B cell (primary cell): ENCODE measurements around the gene SIL1. TPM values are rescaled to one million over a fixed set of nuclear protein-coding genes. Genes with fewer than 3 reads are reported as not detected.

ENCODE experiments used
- ATAC-seq: fragments of 200-7000 bp; cut with Tn5 transposase; one replicate; pipeline ENCODE4 v1.10.0; 2021; ENCODE audit warnings: low read depth, mild to moderate bottlenecking, moderate number of reproducible peaks, moderate library complexity
- CTCF ChIA-PET: fragments of 350-600 bp; sonication (Branson Sonifier 250); formaldehyde crosslinking; loops from one replicate; lab custom pipeline; 2021; ENCODE audit warnings: antibody characterized with exemption, inconsistent platforms; lab: Charles Lee
- POLR2A ChIA-PET: fragments of 350-600 bp; sonication (Branson Sonifier 250); formaldehyde crosslinking; loops from one replicate; lab custom pipeline; 2021; ENCODE audit warnings: antibody characterized with exemption; lab: Charles Lee
- DNase-seq: peaks from one replicate; pipeline ENCODE4 v3.0.0; 2013
- H2AFZ ChIP-seq: 2 replicates; pipeline ENCODE4 v1.6.1; 2012; ENCODE audit warnings: mild to moderate bottlenecking, low read depth, low read length; ENCODE audit not compliant: insufficient read depth, poor library complexity, severe bottlenecking
- H3K27ac ChIP-seq, 2 donors: 1 replicate in 1 of 2; 2 replicates in 1 of 2; pipeline ENCODE4 v1.5.1; 2012 to 2013; ENCODE audit warnings: low read length in 2 of 2, mild to moderate bottlenecking in 2 of 2, moderate library complexity in 1 of 2
- H3K27me3 ChIP-seq, 4 experiments: fragments of 200-600 bp in 1 of 4; sonication (generic) in 1 of 4; replicated peaks in 1 of 4; 1 replicate in 2 of 4; 2 replicates in 2 of 4; pipeline versions ENCODE4 v1.6.1 to v1.7.0; 2013 to 2016; ENCODE audit warnings: low read length in 3 of 4, mild to moderate bottlenecking in 2 of 4, mixed read lengths in 1 of 4, moderate library complexity in 1 of 4; ENCODE audit not compliant: insufficient read depth in 4 of 4, control insufficient read depth in 3 of 4; ENCODE audit errors: control extremely low read depth in 1 of 4
- H3K36me3 ChIP-seq, 2 experiments: replicated peaks in 1 of 2; 1 replicate in 1 of 2; 2 replicates in 1 of 2; pipeline versions ENCODE4 v1.6.1 to v1.7.1; 2013; ENCODE audit warnings: low read length in 1 of 2; ENCODE audit not compliant: insufficient read depth in 2 of 2, control insufficient read depth in 1 of 2; ENCODE audit errors: control extremely low read depth in 1 of 2, extremely low read depth in 1 of 2
- H3K4me1 ChIP-seq, 2 donors: fragments of 200-600 bp in 1 of 2; sonication (generic) in 1 of 2; 1 replicate in 1 of 2; 2 replicates in 1 of 2; pipeline versions ENCODE4 v1.5.1 to v1.6.1; 2013 to 2017; ENCODE audit warnings: low read length in 2 of 2; ENCODE audit not compliant: control insufficient read depth in 2 of 2, insufficient read depth in 2 of 2
- H3K4me2 ChIP-seq: replicated peaks from 2 replicates; pipeline ENCODE3; 2012; ENCODE audit warnings: mild to moderate bottlenecking, low read depth, low read length; ENCODE audit not compliant: poor library complexity, severe bottlenecking
- H3K4me3 ChIP-seq, 5 experiments: fragments of 200-600 bp in 1 of 5; sonication (generic) in 1 of 5; 1 replicate in 3 of 5; 2 replicates in 2 of 5; pipeline versions ENCODE4 v1.5.1 to v1.7.0; 2011 to 2016; ENCODE audit warnings: low read length in 4 of 5, mild to moderate bottlenecking in 4 of 5, low read depth in 2 of 5, control low read depth in 1 of 5, moderate library complexity in 1 of 5; ENCODE audit not compliant: insufficient read depth in 1 of 5; ENCODE audit errors: control extremely low read depth in 1 of 5, extremely low read depth in 1 of 5
- H3K79me2 ChIP-seq: fragments of 200-600 bp; sonication (generic); one replicate; pipeline ENCODE4 v1.6.0; 2016; ENCODE audit warnings: low read length; ENCODE audit not compliant: control insufficient read depth, insufficient read depth
- H3K9ac ChIP-seq: fragments of 200-600 bp; sonication (generic); 2 replicates; pipeline ENCODE4 v1.6.1; 2017; ENCODE audit warnings: mild to moderate bottlenecking, low read length, moderate library complexity
- H3K9me3 ChIP-seq, 3 donors: one replicate each; pipeline versions ENCODE4 v1.6.1 to v1.7.1; 2013; ENCODE audit warnings: low read length in 2 of 3; ENCODE audit not compliant: control insufficient read depth in 2 of 3, insufficient read depth in 1 of 3; ENCODE audit errors: control extremely low read depth in 1 of 3
- H4K20me1 ChIP-seq: 2 replicates; pipeline ENCODE4 v1.6.0; 2012; ENCODE audit warnings: mild to moderate bottlenecking, low read length; ENCODE audit not compliant: insufficient read depth, control insufficient read depth, poor library complexity, severe bottlenecking
- H3K27ac Mint-ChIP-seq: one replicate; pipeline ENCODE4 v1.8.0; 2021; ENCODE audit warnings: mixed read lengths
- H3K27me3 Mint-ChIP-seq: one replicate; pipeline ENCODE4 v1.8.0; 2021; ENCODE audit warnings: mixed read lengths
- H3K4me1 Mint-ChIP-seq: one replicate; pipeline ENCODE4 v1.8.0; 2021; ENCODE audit warnings: mixed read lengths
- H3K4me3 Mint-ChIP-seq: one replicate; pipeline ENCODE4 v1.8.0; 2021; ENCODE audit warnings: mixed read lengths
- H3K9me3 Mint-ChIP-seq: one replicate; pipeline ENCODE4 v1.8.0; 2022; ENCODE audit warnings: mixed read lengths; ENCODE audit not compliant: insufficient read depth
- CTCF ChIP-seq: fragments of 200-600 bp; IDR thresholded peaks from one replicate; pipeline ENCODE4 v1.8.0; 2022; ENCODE audit warnings: antibody characterized with exemption, mild to moderate bottlenecking
- EZH2 ChIP-seq: IDR thresholded peaks from 2 replicates; pipeline ENCODE4 v1.6.1; 2012; ENCODE audit warnings: borderline replicate concordance, low read depth, mild to moderate bottlenecking, moderate library complexity, low read length; ENCODE audit not compliant: insufficient read depth, poor library complexity, severe bottlenecking
- WGBS: methylation state at CpG from one replicate; pipeline ENCODE4 v1.1.5; 2013; ENCODE audit warnings: missing lambda C conversion rate; ENCODE audit not compliant: insufficient coverage; 5-methylcytosine and 5-hydroxymethylcytosine counted together
- intact Hi-C: fragments of 100-400 bp; cut with micrococcal nuclease; formaldehyde crosslinking; loops from one replicate; pipeline ENCODE4 v1.10.0; 2022
- polyA plus RNA-seq: library from polyadenylated mRNA; depleted of rRNA; stranded (reverse); fragments of >200 nt; gene quantifications from 2 replicates; pipeline ENCODE4 v1.2.3, GENCODE V29; 2012
- total RNA-seq, 2 donors: library from RNA; stranded (reverse); fragments of 120-200 nt in 1 of 2; gene quantifications; 1 replicate in 1 of 2; 2 replicates in 1 of 2; pipeline versions ENCODE4 v1.2.3 to v1.2.4, GENCODE V29; 2013 to 2022

SIL1 gene
- total and polyA plus RNA-seq, 2 donors (not counting 1 experiment from before 2014, with no cell fraction given): 16.9 to 19.8 TPM

- Mint-ChIP-seq H3K27me3 (no peaks in the 10 kb centered on the region), H3K9me3 (peaks cover 5% of the 10 kb centered on the region), H3K4me1 (no peaks in the 10 kb centered on the region), H3K27ac (no peak overlapping the region), H3K4me3 (no peak overlapping the region)
- Histone ChIP-seq H3K36me3 (peaks cover 0 to 2% of the 10 kb centered on the region in 2 experiments), H3K4me3 (no peak overlapping the region), H3K79me2 (no peaks in the 10 kb centered on the region), H3K4me2 (no peak overlapping the region), H3K27ac (no peak overlapping the region), H2AFZ (no peak overlapping the region), H3K9me3 (peaks cover 0 to 8% (median 2%) of the 10 kb centered on the region in 3 donors), H3K9ac (no peak overlapping the region), H3K27me3 (no peaks in the 10 kb centered on the region), H3K4me1 (no peaks in the 10 kb centered on the region), H4K20me1 (no peaks in the 10 kb centered on the region)
- DNase-seq: no peak
- POLR2A ChIA-PET: no interaction called here
- TF ChIP-seq CTCF (no peak), EZH2 (no peak)
- CTCF ChIA-PET: no interaction called here
- intact Hi-C loops: no loop called here
- WGBS: 100% methylated on average over 1 of the region's 1 CpG
- no peak for ATAC-seq
Observed at GRCh38 chr5:139040081-139040480, 158.1 kb downstream of the SIL1 start.

GRCh38 chr5:139038613-139039305 lies 159.4 kb downstream of the SIL1 start:
- peaks cover 0 to 2% of the 10 kb centered on the region in 2 experiments for H3K36me3 ChIP-seq
- H3K27ac Mint-ChIP-seq: no peak overlapping the region
- WGBS: 100% methylated on average over 2 of the region's 7 CpGs
- H3K9me3 ChIP-seq: peaks cover 0 to 8% (median 2%) of the 10 kb centered on the region in 3 donors
- no peaks in the 10 kb centered on the region for H3K4me1 ChIP-seq
- TF ChIP-seq EZH2 (no peak), CTCF (no peak)
- ATAC-seq (no peak), DNase-seq (no peak)
- no peaks in the 10 kb centered on the region for H3K27me3 ChIP-seq
- H3K27me3 Mint-ChIP-seq: no peaks in the 10 kb centered on the region
- intact Hi-C loops: no loop called here
- peaks cover 5% of the 10 kb centered on the region for H3K9me3 Mint-ChIP-seq
- H3K9ac ChIP-seq: no peak overlapping the region
- no peak overlapping the region for H3K4me3 Mint-ChIP-seq
- CTCF ChIA-PET: no interaction called here
- H4K20me1 ChIP-seq: no peaks in the 10 kb centered on the region
- H3K4me2 ChIP-seq: no peak overlapping the region
- H3K27ac ChIP-seq: no peak overlapping the region
- H3K79me2 ChIP-seq: no peaks in the 10 kb centered on the region
- no peaks in the 10 kb centered on the region for H3K4me1 Mint-ChIP-seq
- H2AFZ ChIP-seq: no peak overlapping the region
- POLR2A ChIA-PET: no interaction called here
- no peak overlapping the region for H3K4me3 ChIP-seq
